ENCODE data around the gene MT1B. TPM values are rescaled to one million over a fixed set of nuclear protein-coding genes. Genes with fewer than 3 reads are reported as not detected.
A peak's percentile ranks its signal among the peaks of the same experiment; 100 is the strongest.

The MT1B gene
- total RNA-seq, 4 donors from 2014 or later, result not detected

DNA sequence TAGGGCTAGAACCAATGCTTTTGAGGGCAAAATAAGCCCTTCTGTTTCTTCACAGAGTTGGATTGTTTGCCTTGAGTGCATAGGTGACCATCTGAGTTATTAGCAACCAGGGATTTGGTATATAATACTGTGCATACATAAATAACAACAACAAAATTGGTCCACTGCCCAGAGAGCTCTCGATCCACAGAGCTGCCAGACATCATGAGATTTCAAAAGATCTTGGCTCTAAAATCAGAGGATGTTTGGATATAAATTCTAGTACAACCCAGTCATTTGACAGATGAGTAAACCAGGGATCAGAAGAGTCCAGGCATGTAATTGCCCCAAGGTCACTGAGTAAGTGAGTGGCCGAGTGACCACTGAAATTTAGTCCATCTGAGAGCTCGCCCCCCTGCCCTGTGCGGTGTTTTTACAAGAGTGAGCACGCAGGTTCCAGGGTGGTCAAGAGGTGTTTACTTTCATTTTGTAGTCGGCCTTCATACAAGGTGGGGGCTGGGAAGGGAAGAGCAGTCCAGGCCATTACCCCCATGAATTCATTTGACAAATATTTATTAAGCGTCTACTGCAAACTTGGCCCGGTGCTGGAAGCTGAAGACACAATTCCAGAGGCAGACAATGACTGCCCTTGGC is 45.1 kb upstream of the MT1B start:
- peak overlapping the region; percentile 82 to 95 (median 90) for H3K27ac ChIP-seq
- no peaks in the 10 kb centered on the region for H3K9me3 ChIP-seq
- intact Hi-C loops (cut with DNase I), result loop anchor here (10.0 kb wide), 1 partner anchor 88 kb away; no protein-coding TSS in a partner anchor
- peaks cover 39 to 62% (median 49%) of the 10 kb centered on the region in 3 donors for H3K4me1 ChIP-seq
- 21 to 40% methylated on average over 7 to 8 of the region's 8 CpGs for WGBS, 2 donors
- no peak for DNase-seq
- no peak for TF ChIP-seq POLR2A (IDR thresholded peaks at IDR 0.05)
- TF ChIP-seq, protein P1, sequence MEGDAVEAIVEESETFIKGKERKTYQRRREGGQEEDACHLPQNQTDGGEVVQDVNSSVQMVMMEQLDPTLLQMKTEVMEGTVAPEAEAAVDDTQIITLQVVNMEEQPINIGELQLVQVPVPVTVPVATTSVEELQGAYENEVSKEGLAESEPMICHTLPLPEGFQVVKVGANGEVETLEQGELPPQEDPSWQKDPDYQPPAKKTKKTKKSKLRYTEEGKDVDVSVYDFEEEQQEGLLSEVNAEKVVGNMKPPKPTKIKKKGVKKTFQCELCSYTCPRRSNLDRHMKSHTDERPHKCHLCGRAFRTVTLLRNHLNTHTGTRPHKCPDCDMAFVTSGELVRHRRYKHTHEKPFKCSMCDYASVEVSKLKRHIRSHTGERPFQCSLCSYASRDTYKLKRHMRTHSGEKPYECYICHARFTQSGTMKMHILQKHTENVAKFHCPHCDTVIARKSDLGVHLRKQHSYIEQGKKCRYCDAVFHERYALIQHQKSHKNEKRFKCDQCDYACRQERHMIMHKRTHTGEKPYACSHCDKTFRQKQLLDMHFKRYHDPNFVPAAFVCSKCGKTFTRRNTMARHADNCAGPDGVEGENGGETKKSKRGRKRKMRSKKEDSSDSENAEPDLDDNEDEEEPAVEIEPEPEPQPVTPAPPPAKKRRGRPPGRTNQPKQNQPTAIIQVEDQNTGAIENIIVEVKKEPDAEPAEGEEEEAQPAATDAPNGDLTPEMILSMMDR (IDR thresholded peaks at IDR 0.05), result no peak
- H3K4me3 ChIP-seq, result peak overlapping the region in 2 of 4 donors; percentile 59 to 66
- no peaks in the 10 kb centered on the region for H3K36me3 ChIP-seq
- H3K27me3 ChIP-seq, result no peaks in the 10 kb centered on the region

DNA sequence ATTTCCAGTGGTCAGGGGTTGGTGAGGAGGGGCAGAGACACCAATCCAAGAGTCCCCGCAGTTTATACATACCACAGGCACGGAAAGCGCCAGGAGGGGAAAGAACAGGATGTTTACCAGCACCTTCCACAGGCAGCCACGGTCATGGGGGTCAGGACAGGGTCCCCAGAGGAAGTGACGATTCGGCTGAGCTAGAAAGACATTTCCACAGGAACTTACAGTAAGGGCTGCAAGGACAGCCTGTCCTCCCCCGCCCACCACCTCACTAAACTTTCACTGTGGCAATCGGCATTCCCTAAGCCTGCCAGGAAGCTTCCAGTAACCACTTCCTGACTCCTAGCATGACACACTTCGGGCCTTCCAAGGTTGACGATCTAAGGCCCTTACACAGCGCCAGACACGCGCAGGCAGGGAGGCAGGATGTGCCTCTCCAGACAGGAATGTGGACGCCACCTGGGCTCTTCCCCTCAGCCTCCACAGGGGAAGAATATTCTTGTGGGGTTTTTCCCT is 44.5 kb upstream of the MT1B start:
- H3K27ac ChIP-seq, result peak overlapping the region; percentile 82 to 95 (median 90)
- H3K4me3 ChIP-seq, result peak overlapping the region in 2 of 4 donors; percentile 59 to 66
- intact Hi-C loops (cut with DNase I), result loop anchor here (10.0 kb wide), 1 partner anchor 88 kb away; no protein-coding TSS in a partner anchor
- H3K36me3 ChIP-seq, result no peaks in the 10 kb centered on the region
- peak; percentile 49 for DNase-seq
- peaks cover 39 to 68% (median 49%) of the 10 kb centered on the region in 3 donors for H3K4me1 ChIP-seq
- H3K27me3 ChIP-seq, result no peaks in the 10 kb centered on the region
- TF ChIP-seq, protein P1 (IDR thresholded peaks at IDR 0.05), result peak in 1 of 6 experiments; percentile 4
- TF ChIP-seq POLR2A (IDR thresholded peaks at IDR 0.05), result peak in 2 of 4 donors; percentile 29 to 36
- 13 to 31% methylated on average over 12 to 14 of the region's 14 CpGs for WGBS, 2 donors
- H3K9me3 ChIP-seq, result no peaks in the 10 kb centered on the region

DNA sequence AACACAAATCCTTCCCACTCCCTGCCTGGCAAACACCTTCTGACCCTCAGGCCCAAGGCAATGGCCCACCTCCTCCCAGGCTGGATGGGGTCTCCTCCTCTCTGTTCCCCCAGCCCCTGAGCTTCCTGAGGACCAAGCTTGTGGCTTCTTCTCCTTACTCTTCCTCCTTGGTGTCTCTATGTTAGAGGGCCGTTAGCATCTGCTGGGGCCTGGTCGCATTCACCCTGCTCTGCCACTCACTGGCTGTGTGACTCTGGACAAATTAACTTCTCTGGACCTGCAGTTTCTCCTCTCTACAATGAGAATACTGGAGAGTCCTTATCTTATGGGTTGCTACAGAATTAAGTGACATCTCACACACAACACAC is 44.0 kb upstream of the MT1B start:
- intact Hi-C loops (cut with DNase I), result loop anchor here (10.0 kb wide), 1 partner anchor 87 kb away; no protein-coding TSS in a partner anchor
- no peak for DNase-seq
- peak overlapping the region; percentile 82 to 95 (median 90) for H3K27ac ChIP-seq
- no peaks in the 10 kb centered on the region for H3K36me3 ChIP-seq
- H3K27me3 ChIP-seq, result no peaks in the 10 kb centered on the region
- WGBS, 2 donors, result 45 to 51% methylated on average over 2 of the region's 2 CpGs
- no peaks in the 10 kb centered on the region for H3K9me3 ChIP-seq
- no peak for TF ChIP-seq POLR2A (IDR thresholded peaks at IDR 0.05)
- TF ChIP-seq, protein P1 (IDR thresholded peaks at IDR 0.05), result no peak
- H3K4me3 ChIP-seq, result peak overlapping the region in 2 of 4 donors; percentile 59 to 66
- peaks cover 39 to 69% (median 49%) of the 10 kb centered on the region in 3 donors for H3K4me1 ChIP-seq

DNA sequence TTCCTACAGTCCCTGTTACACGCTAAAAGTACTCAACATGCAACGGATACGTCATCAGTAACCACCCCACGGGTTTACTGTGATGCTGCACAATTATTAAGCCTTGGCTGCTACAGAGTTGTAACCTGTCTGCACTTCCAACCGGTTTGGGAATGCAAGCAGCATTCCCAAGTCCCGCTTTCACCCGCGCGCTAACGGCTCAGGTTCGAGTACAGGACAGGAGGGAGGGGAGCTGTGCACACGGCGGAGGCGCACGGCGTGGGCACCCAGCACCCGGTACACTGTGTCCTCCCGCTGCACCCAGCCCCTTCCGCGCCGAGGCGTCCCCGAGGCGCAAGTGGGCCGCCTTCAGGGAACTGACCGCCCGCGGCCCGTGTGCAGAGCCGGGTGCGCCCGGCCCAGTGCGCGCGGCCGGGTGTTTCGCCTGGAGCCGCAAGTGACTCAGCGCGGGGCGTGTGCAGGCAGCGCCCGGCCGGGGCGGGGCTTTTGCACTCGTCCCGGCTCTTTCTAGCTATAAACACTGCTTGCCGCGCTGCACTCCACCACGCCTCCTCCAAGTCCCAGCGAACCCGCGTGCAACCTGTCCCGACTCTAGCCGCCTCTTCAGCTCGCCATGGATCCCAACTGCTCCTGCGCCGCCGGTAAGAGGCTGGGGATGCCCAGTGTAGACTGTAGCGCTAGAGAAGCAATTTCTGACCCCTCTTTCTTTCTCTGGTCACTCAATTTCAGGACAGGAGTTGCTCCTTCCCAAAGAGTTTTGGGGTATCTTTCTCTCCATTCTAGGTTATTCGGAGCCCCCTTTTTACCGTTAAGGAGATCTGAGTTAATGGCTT is 43.4 kb upstream of the MT1B start, which contains the start of gene MT2A:
MT2A (plus strand) TSS at position 542 of the 833 bp plus-strand sequence; CDS start at position 614, 72 bp downstream.
- TF ChIP-seq, protein P1 (IDR thresholded peaks at IDR 0.05), result no peak
- peak in 3 of 4 donors; percentile 49 to 98 (median 91) for TF ChIP-seq POLR2A (IDR thresholded peaks at IDR 0.05)
- H3K27ac ChIP-seq, result peak within 1 kb of the TSS; percentile 82 to 95 (median 90)
- peak within 1 kb of the TSS; percentile 39 to 66 (median 62) for H3K4me3 ChIP-seq
- H3K9me3 ChIP-seq, result no peaks in the 10 kb centered on the region
- peaks cover 39 to 69% (median 49%) of the 10 kb centered on the region in 3 donors for H3K4me1 ChIP-seq
- DNase-seq, result peak; percentile 62
- 4 to 6% methylated on average over 16 to 23 of the region's 62 CpGs for WGBS, 2 donors
- intact Hi-C loops (cut with DNase I), result loop anchor here (10.0 kb wide), 1 partner anchor 87 kb away; no protein-coding TSS in a partner anchor
- no peaks in the 10 kb centered on the region for H3K36me3 ChIP-seq
- no peaks in the 10 kb centered on the region for H3K27me3 ChIP-seq

Measured in esophagus squamous epithelium (tissue), 5 donors.